Transverse colon (tissue), 3 donors: ENCODE results near the gene STPG3.

Experiments
- CTCF ChIP-seq, 5 experiments: fragments of 200-600 bp in 3 of 5; fragments of 450-650 bp in 2 of 5; sonication (generic) in 3 of 5; IDR thresholded peaks; 1 replicate in 2 of 5; 2 replicates in 3 of 5; pipeline ENCODE4 v1.5.1; 2016 to 2017; ENCODE audit warnings: antibody characterized with exemption in 5 of 5, inconsistent platforms in 3 of 5, mild to moderate bottlenecking in 2 of 5, moderate library complexity in 1 of 5
- EP300 ChIP-seq: sonication (generic); formaldehyde crosslinking; IDR thresholded peaks from one replicate; pipeline ENCODE4 v1.6.1; 2017; ENCODE audit warnings: antibody characterized with exemption, low read depth
- POLR2A ChIP-seq: fragments of 450-650 bp; IDR thresholded peaks from one replicate; pipeline ENCODE4 v1.6.1; 2016; ENCODE audit warnings: antibody characterized with exemption, mild to moderate bottlenecking, moderate library complexity

- peak in 3 of 5 experiments; percentile 7 to 22 (median 9) for TF ChIP-seq CTCF (IDR thresholded peaks at IDR 0.05)
- peak; percentile 5 for TF ChIP-seq POLR2A
- no peak for TF ChIP-seq EP300
Measured at GRCh38 chr9:137294681-137295237, 43.7 kb downstream of the STPG3 start.
